ENCODE measurements around the gene SUSD3. TPM values are rescaled to one million over a fixed set of nuclear protein-coding genes. Genes with fewer than 3 reads are reported as not detected.

SUSD3 gene
- total RNA-seq, 4 donors from 2014 or later = 6.8 to 24.2 (median 12.8) TPM

DNA sequence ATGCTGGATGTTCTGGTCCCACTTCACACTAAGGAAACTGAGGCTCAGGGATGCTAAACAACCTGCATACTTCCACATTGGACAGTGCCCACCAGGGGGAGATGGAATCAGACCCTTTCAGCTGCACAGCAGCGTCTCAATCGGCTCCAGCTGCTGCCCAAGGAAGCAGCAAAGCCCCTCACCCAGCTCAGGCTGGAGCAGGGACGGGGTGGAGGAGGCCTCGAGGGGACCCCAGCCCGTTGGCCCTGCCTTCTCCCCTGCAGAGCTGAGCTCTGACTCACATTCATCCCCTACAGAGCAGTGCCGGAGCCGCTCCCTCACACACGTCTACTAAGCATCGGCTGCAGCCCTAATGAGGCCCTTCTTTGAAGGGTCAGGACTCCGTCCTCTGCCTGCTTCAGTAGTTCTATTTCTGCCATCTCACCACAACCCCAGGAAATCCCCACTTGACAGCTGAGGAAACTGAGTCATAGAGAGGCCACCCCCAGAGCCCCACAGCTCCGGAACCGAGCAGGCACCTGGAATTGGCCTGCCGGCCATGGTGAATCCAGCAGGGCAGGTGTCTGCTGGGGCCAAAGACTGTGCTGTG is 21.5 kb upstream of the SUSD3 start:
- DNase-seq (ENCODE audit: low spot score) (no peak), ATAC-seq (ENCODE audit: low FRiP score) (no peak)
- TF ChIP-seq, protein P1, sequence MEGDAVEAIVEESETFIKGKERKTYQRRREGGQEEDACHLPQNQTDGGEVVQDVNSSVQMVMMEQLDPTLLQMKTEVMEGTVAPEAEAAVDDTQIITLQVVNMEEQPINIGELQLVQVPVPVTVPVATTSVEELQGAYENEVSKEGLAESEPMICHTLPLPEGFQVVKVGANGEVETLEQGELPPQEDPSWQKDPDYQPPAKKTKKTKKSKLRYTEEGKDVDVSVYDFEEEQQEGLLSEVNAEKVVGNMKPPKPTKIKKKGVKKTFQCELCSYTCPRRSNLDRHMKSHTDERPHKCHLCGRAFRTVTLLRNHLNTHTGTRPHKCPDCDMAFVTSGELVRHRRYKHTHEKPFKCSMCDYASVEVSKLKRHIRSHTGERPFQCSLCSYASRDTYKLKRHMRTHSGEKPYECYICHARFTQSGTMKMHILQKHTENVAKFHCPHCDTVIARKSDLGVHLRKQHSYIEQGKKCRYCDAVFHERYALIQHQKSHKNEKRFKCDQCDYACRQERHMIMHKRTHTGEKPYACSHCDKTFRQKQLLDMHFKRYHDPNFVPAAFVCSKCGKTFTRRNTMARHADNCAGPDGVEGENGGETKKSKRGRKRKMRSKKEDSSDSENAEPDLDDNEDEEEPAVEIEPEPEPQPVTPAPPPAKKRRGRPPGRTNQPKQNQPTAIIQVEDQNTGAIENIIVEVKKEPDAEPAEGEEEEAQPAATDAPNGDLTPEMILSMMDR (IDR thresholded peaks at IDR 0.05) = no peak

DNA sequence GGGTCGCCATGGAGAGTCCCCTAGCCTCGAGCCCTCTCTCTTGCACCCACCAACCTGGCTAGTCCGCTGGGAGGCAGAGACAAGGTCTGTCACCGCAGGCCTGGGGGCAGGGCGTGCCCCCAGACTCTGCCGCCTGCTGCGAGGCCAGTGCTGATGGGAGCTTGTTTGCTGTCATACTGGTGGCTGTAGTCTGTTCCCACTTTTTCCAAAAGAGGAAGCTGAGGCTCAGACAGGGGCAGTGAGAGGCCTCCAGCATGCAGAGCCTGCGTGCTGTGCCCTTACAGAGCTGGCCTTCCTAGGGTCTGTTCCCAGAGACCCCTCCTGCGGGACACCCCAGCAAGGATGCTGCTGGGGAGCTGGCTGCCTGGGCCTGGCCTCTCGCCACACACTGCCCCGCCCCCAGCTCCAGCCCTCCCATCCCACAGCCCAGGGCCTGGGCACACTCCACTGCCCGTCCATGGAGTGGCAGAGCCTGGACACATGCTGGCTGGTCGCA is 21.0 kb upstream of the SUSD3 start:
- ATAC-seq (ENCODE audit: low FRiP score) = no peak
- TF ChIP-seq, protein P1 (IDR thresholded peaks at IDR 0.05) = no peak
- DNase-seq (ENCODE audit: low spot score) = no peak

GRCh38 chr9:93038918-93039317 is 19.6 kb upstream of the SUSD3 start:
- TF ChIP-seq, protein P1 (IDR thresholded peaks at IDR 0.05) = no peak
- DNase-seq (ENCODE audit: low spot score) = no peak
- ATAC-seq (ENCODE audit: low FRiP score) = no peak

DNA sequence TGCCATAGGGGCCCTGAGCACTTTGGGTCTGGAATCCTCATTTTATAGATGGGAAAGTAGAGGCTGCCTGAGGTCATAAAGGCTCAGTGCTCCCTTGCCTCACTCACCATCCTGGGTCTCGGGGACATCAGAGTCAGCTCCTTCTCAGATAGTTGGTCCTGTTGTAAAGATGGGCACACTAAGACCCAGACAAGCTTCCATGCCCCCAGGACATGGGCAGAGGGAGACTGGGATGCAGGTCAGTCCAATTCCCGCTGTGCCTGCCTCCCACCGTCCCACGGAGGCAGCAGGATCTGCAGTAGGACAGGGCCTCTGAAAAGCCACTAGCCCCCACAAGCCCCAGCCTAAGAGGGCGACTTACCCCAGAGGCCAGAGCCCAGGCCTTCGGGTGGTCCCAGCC is 19.0 kb upstream of the SUSD3 start:
- DNase-seq (ENCODE audit: low spot score) (no peak), ATAC-seq (ENCODE audit: low FRiP score) (no peak)
- TF ChIP-seq, protein P1 (IDR thresholded peaks at IDR 0.05) = no peak

GRCh38 chr9:93039976-93040375 is 18.5 kb upstream of the SUSD3 start:
- DNase-seq (ENCODE audit: low spot score) (no peak), ATAC-seq (ENCODE audit: low FRiP score) (no peak)
- TF ChIP-seq, protein P1 (IDR thresholded peaks at IDR 0.05) = no peak

GRCh38 chr9:93040409-93040808 is 18.1 kb upstream of the SUSD3 start:
- no peak for DNase-seq (ENCODE audit: low spot score)
- no peak for ATAC-seq (ENCODE audit: low FRiP score)
- TF ChIP-seq, protein P1 (IDR thresholded peaks at IDR 0.05) = no peak

GRCh38 chr9:93041108-93041802 is 17.2 kb upstream of the SUSD3 start:
- DNase-seq (ENCODE audit: low spot score) (no peak), ATAC-seq (ENCODE audit: low FRiP score) (no peak)
- TF ChIP-seq, protein P1 (IDR thresholded peaks at IDR 0.05) = no peak

Measured in omental fat pad (tissue), 4 donors.